Neural progenitor cell (in vitro differentiated cells): Measurements from ENCODE around the gene KCNC3.

Experiments used
- EZH2 ChIP-seq: fragments of 200-600 bp; sonication (generic); IDR thresholded peaks from 2 replicates; pipeline ENCODE4 v1.6.1; 2017; ENCODE audit warnings: antibody characterized with exemption, mild to moderate bottlenecking, moderate library complexity
- EZH2phosphoT487 ChIP-seq: fragments of 200-600 bp; sonication (generic); IDR thresholded peaks from 2 replicates; pipeline ENCODE4 v1.6.1; 2017; ENCODE audit warnings: antibody characterized with exemption
- TF ChIP-seq, protein P1 (sequence below): fragments of 200-600 bp; sonication (generic); IDR thresholded peaks from 2 replicates; pipeline ENCODE4 v1.5.1; 2017; ENCODE audit warnings: antibody characterized with exemption, mild to moderate bottlenecking

GRCh38 chr19:50362030-50362412 is 32.8 kb upstream of the KCNC3 start:
- TF ChIP-seq, protein P1, sequence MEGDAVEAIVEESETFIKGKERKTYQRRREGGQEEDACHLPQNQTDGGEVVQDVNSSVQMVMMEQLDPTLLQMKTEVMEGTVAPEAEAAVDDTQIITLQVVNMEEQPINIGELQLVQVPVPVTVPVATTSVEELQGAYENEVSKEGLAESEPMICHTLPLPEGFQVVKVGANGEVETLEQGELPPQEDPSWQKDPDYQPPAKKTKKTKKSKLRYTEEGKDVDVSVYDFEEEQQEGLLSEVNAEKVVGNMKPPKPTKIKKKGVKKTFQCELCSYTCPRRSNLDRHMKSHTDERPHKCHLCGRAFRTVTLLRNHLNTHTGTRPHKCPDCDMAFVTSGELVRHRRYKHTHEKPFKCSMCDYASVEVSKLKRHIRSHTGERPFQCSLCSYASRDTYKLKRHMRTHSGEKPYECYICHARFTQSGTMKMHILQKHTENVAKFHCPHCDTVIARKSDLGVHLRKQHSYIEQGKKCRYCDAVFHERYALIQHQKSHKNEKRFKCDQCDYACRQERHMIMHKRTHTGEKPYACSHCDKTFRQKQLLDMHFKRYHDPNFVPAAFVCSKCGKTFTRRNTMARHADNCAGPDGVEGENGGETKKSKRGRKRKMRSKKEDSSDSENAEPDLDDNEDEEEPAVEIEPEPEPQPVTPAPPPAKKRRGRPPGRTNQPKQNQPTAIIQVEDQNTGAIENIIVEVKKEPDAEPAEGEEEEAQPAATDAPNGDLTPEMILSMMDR, result no peak
- TF ChIP-seq EZH2 (no peak), EZH2phosphoT487 (no peak)
